Left renal pelvis (tissue), 4 donors: ENCODE data around the gene SLC25A38. TPM values are rescaled to one million over a fixed set of nuclear protein-coding genes. Genes with fewer than 3 reads are reported as not detected.

Experiments used
- DNase-seq, 4 donors: peaks; one replicate each; pipeline ENCODE4 v3.0.0-alpha.2; 2013; ENCODE audit warnings: low read depth in 4 of 4, low spot score in 3 of 4
- polyA plus RNA-seq, 4 donors: library from polyadenylated mRNA; unstranded; fragments of 120-200 nt; gene quantifications; one replicate each; pipeline ENCODE4 v1.2.1, GENCODE V29; 2013; ENCODE audit not compliant: insufficient read length in 4 of 4

Gene SLC25A38
- polyA plus RNA-seq, 4 donors, result 24.5 to 37.3 (median 35.4) TPM

GRCh38 chr3:39376959-39377634, 6.1 kb upstream of the SLC25A38 start:
- no peak for DNase-seq

GRCh38 chr3:39378088-39378487, 5.1 kb upstream of the SLC25A38 start:
- DNase-seq, result peak in 1 of 4 donors; percentile 36

DNA sequence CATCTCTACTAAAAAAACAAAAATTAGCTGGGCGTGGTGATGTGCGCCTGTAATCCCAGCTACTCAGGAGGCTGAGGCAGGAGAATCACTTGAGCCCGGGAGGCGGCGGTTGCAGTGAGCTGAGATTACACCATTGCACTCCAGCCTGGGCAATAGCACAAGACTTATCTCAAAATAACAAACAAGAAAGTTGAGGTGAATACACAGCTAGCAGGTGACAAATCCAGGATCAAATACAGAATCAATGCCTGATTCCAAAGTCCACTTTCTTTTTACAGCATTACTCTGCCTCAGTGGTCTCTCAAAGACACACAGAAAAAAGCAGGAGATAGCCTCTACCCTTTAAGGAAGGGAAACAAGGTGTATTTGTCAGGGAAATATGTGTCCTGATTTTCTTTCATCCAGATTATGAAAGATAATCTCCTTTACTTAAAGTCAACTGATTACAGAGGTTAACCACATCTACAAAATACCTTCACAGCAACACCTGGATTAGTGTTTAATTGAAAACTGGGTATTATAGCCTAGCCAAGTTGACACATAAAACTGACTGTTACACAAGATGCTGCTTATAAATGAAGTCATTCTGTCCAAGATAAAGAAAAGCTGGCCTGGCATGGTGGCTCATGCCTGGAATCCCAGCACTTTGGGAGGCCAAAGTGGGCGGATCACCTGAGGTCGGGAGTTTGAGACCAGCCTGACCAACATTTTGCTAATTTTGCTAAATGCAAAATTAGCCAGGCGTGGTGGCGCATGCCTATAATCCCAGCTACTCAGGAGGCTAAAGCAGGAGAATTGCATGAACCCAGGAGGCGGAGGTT, 4.0 kb upstream of the SLC25A38 start:
- DNase-seq, result no peak

GRCh38 chr3:39379778-39380155, 3.4 kb upstream of the SLC25A38 start:
- no peak for DNase-seq

- no peak for DNase-seq
These were observed 1.7 kb upstream of the SLC25A38 start for GRCh38 chr3:39381432-39381831.

DNA sequence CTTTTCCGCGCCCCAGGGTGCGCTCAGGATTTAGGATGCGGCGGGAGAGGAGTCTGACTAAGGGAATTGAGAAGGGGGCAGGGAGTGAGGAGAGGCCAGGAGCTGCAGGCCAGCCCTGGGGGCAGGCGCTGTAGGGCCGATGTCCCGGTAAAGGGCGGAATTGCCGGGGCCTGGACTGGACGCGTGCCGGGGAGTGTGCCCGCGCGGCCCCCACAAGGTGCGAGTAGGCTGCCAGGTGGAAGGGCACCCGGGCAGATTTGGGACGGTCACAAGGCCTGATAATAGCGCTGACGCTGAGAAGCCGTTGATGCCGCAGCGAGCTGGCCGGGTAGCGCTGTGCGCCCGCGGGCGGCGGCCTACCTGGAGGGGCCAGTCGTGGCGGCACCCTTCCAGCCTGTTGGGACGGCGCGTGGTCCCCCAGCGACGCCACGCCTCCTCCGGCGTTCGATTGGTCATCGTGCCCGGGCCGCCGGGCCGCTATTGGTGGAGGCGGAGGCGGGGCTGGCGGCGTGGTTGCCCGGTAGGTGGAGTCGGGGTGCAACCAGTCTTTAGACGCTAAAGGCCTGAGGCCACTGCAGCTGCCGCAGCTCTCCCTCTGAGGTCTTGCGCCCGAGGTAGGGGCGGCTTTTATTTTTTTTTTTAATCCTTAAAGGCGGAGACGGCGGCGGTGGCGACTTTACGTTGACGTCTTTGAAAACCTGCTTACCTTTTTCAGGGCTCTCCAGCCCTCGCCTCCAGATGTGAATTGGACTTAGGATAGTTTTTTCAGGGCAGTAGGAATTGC, 903 bp downstream of the SLC25A38 start:
- DNase-seq, result peak; percentile 74 to 85 (median 78)

GRCh38 chr3:39384665-39385000, 1.5 kb downstream of the SLC25A38 start:
- DNase-seq, result no peak

DNA sequence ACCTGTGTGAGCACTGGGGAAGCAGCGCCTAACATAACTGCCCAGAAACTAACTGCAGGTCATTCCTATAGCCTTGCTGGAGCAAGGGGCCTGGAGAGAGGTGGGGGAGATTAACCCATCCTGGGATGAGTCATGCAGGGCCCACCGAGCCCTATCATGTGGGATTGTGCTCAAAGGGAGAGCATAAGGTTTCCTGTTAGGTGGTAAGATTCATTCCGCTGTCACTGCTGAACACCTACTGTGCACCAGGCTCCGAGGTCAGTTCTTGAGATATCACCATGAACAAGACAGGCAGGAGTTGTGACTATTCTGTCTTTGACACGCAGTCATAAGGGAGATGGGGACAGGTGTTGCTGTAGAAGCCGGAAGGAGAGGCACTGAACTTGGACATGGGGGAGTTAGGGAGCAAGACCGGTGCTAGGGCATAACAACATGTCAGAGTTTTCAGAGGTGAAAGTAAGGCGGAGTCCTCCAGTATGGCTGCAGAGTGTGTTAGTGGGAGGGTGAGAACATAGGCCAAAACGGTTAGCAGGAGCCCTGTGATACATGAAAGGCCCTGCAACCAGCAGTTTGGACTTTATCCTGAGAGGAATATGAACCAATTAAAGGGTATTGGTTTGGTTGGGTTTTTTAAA, 2.4 kb downstream of the SLC25A38 start:
- DNase-seq, result no peak

DNA sequence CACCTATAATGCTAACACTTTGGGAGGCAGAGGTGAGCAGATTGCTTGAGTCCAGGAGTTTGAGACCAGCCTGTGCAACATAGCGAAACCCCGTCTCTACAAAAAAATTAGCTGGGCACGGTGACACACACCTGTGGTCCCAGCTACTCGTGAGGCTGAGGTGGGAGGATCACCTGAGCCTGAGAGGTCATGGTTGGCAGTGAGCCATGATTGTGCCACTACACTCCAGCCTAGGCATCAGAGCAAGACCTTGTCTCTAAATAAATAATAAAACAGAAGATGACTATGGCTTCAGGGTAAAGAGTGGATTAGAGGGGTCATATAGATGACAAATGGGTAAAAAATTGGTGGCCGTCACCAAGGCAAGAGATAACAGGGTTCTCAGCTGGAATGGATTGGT, 3.1 kb downstream of the SLC25A38 start:
- DNase-seq, result no peak

DNA sequence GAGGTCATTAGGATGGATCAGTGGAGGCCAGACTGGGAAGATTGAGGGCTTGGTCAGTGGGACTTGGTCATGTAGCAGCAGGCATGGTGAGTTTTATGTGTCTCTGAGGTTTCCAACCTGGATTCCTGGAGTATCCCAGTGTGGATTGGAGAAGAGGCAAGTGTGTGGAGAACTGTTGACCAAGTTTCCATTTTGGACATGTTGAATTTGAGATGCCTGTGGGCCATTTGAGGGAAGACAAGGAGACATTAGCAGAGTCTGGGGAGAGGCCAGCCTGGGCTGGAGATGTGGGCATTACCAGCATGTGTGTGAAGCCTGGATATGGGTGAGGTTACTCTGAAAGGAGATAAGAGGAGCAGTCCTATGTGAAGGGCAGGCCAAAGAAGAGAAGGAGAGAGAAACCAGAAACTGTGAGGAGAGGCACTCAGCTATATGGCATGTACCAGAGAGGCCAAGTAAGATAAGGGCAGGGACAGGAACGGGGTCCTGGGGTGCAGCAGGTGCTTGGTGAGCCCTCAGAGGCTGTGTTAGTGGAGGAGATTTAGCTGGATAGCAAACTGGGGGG, 4.3 kb downstream of the SLC25A38 start:
- no peak for DNase-seq

- DNase-seq, result no peak
These were observed 5.0 kb downstream of the SLC25A38 start for GRCh38 chr3:39388153-39388552.

GRCh38 chr3:39388741-39389248, 5.6 kb downstream of the SLC25A38 start:
- DNase-seq, result no peak

DNA sequence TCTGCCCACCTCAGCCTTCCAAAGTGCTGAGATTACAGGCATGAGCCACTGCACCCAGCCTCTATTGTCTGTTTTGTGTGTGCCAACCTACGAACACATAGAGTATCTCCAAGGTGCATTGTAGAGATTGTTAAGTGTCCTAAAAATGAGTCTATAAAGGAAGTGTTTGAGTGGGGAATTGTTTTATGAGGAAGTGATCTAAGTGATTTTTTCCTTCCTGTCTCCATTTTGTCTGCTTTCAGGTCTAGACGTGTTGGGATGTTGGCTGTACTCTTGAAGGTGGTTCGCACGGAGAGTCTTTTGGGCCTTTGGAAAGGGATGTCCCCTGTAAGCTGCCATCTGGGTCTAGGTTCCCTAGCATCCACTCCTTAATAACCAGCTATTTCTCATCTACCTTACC, 7.0 kb downstream of the SLC25A38 start:
- no peak for DNase-seq

DNA sequence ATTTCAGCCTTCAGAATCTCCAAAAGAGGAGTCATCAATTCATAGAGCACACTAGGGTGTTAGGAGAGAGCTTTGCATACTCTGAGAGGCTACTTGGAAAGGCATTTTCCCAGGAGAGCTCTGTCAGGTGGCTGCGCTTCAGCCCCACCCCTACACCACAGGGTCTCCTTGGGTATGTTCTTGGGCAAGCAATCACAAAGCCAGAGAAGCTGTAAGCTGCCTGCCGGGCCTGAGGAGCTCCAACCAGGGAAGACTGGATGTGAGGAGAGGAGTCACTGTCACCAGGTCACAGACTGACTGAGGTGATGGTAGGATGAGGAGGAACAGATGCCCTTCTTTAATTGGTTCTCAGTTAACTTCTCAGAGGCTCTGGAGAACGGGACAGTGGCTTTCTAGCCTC, 13.5 kb downstream of the SLC25A38 start:
- DNase-seq, result no peak

- DNase-seq, result no peak
These were observed 15.5 kb downstream of the SLC25A38 start for GRCh38 chr3:39398700-39399099.

- DNase-seq, result no peak
These were observed 18.8 kb downstream of the SLC25A38 start for GRCh38 chr3:39401983-39402382.

GRCh38 chr3:39404943-39405686, 21.9 kb downstream of the SLC25A38 start:
- no peak for DNase-seq

- no peak for DNase-seq
These were observed 22.7 kb downstream of the SLC25A38 start for GRCh38 chr3:39405687-39406367.
